Middle frontal gyrus (tissue), 1 donor: ENCODE measurements around the gene LTBP1.

Experiments used
- DNase-seq: peaks from one replicate; pipeline ENCODE4 v3.0.0-alpha.2; 2015; ENCODE audit warnings: low spot score; ENCODE audit errors: extremely low spot score

Gene LTBP1

GRCh38 chr2:33072614-33073013 lies 125.9 kb downstream of the LTBP1 start:
- no peak for DNase-seq

GRCh38 chr2:33073018-33073417 lies 126.3 kb downstream of the LTBP1 start:
- no peak for DNase-seq

DNA sequence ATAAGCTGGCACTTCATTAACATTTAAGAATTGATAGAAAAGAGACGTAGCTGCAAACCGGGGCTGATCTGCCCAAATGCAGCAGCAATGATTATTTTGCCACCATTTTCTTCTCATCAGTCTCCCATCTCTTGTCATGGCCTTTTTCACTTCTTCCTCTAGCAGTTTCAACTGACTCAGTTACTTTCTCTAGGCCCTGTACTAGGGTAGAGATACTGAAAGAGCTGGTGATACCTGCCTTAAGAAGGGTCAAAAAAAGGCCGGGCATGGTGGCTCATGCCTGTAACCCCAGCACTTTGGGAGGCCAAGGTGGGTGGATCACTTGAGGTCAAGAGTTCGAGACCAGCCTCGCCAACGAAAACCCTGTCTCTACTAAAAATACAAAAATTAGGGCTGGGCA lies 127.4 kb downstream of the LTBP1 start:
- no peak for DNase-seq

DNA sequence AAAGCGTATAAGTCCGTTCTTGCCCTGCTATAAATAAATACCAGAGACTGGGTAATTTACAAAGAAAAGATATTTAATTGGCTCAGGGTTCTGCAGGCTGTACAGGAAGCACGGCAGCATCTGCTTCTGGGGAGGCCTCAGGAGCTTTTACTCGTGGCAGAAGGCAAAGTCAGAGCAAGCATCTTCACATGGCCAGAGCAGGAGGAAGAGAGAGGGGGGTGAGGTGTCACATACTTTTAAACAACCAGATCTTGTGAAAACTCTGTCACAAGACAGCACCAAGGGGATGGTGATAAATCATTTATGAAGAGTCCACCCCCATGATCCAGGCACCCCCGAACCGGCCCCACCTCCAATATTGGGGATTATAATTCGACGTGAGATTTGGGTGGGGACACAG lies 130.6 kb downstream of the LTBP1 start:
- no peak for DNase-seq

DNA sequence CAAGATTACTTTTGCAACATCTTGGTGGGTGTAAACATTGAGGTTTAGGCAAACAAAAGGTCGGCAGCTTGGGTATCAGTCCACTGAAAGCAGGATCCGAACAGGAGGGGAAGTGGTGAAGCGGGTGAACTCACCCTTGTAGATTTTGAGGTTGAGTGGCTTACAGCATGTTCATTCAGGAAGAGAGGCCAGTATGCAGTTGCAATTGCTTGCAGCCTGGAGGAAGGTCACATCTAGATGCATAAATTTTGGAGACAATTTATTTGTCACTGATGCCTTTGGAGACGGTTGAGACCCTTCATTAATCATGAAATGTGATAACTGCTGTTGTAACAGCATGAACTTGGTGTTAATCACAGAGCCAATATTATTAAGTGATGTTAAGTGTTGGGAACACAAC lies 131.1 kb downstream of the LTBP1 start:
- no peak for DNase-seq

DNA sequence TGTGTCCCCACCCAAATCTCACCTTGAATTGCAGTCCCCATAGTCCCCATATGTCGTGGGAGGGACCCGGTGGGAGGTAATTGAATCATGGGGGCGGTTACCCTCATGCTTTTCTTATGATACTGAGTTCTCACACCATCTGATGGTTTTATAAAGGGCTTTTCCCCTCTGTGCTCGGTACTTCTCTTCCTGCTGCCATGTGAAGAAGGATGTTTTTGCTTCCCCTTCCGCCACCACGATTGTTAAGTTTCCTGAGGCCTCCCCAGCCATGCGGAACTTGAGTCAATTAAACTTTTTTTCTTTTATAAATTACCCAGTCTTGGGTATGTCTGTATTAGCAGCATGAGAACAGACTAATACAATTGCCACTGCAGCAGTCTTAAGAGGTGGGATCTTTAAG lies 134.9 kb downstream of the LTBP1 start:
- DNase-seq = no peak

GRCh38 chr2:33083699-33084387 lies 137.1 kb downstream of the LTBP1 start:
- DNase-seq = no peak

- DNase-seq = no peak
These were observed 137.7 kb downstream of the LTBP1 start for GRCh38 chr2:33084433-33084832.

DNA sequence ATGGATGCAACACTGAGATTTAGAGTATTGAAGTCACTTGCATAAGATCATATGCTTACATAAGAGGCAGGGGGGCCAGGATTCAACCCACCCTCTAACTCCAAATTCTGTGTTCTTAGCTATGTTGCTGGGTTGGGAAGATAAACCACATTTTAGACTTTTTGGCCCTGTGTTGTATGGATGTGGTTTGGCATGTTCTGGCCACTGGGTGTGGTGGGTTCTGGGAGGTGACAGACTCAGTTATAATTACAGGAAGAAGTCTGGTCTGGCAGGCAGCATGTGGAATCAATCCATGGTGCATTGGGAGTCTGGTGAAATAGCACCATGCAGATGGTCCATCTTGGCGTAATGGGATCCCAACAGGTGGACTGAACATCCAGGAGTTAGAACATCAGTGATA lies 138.9 kb downstream of the LTBP1 start:
- no peak for DNase-seq

DNA sequence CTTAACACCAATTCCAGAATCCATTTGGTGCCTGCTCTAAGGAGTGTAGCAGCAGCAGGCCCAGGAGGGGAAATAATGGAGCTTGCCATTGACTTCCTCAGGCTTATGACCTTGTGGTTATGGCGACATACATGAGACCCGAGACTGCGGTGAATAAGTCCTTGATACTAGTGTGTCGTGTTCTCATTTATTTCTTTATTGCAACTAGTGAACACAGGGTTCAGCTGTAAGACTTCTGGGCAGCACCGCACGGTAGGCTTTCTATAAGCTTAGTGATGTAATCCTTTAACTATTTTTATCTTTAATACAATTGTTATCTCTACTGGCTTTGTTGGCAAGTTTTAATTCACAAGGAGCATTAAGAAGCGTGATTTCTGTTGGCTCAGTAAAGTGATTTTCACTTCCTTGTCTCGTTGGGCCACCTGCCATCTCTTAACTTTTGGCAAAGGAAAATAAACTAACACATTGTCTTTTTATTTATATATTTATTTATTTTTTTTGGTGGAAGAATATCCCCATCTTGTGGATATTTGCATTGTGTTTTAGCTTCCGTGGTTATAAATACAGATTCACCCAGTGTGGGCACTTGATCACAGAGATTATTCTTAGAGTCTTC lies 139.8 kb downstream of the LTBP1 start:
- DNase-seq = no peak

DNA sequence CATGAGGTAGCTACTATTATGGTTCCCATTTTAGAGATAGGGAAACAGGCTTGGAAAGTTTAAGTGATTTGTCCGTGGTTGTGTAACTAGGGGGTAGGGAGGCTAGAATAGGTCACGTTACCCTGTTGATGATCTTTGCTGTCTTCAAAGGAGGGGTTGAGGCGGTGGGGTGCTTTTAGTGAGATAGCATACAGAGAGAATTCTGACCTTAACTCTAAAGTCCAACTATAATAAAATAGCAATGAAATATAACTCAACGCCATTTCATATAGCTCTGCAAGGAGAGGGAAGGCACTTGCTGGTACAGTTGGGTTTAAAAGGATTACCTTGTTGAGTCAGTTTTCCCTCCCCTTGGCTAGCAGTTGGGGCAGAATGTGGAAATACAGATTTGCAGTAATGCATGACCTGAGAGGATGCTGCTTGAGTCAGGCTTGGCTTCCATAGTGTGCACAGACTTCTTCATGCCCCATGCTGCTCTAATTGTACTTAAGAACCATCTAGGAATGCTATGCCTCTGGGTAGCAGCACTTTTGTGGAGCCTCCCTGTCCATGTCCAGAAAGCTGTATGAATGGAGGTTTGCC lies 143.9 kb downstream of the LTBP1 start:
- DNase-seq = no peak

GRCh38 chr2:33091541-33092123 lies 144.9 kb downstream of the LTBP1 start:
- DNase-seq = no peak

DNA sequence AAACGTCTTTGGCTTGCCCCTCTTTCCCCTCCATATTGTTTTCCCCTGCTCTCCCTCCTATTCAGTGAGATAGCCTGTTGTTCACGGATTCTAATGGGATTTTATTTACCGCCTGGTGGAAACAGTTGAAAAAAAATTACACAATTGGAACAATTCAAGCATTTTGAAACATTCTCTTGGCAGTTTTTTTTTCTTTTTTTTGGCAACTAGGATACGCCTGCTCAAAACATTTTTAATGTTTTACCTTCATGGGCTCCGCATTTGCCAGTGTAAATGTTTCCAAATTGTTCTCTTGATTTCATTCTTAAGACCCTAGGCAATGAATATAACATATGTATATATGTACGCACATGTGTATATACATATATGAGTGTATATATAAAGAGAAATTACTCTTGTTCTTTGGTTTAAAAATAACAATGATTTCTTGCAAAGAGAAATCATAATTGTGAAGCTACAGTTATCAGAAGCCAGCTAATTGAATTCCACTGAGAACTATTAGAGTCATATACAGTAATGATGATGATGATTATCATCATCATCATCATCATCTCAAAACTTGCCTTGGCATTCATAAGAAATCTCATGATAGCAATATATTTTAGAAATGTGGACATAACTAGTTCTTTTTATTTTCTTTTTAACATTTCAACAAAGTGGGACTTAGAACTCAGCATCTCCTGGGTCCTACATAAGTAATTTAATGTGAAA lies 146.7 kb downstream of the LTBP1 start:
- no peak for DNase-seq

DNA sequence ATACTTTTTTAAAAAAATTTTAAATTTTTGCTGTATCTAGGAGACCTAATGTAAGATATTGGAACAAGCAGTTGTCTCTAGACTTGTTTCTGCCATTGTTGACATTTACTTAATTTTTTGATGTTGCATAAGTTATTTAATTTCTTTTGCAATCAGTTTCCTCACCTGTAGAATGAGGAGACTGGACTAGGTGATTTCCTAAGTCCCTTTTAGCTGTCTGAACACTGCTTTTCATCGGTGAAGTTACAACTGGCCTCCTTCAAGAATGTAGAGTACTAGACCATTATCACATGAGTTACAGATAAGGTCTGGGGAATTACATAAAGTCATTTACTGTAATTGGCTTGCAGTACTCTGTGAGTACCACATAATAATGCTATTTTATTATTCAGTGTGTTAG lies 147.6 kb downstream of the LTBP1 start:
- no peak for DNase-seq

DNA sequence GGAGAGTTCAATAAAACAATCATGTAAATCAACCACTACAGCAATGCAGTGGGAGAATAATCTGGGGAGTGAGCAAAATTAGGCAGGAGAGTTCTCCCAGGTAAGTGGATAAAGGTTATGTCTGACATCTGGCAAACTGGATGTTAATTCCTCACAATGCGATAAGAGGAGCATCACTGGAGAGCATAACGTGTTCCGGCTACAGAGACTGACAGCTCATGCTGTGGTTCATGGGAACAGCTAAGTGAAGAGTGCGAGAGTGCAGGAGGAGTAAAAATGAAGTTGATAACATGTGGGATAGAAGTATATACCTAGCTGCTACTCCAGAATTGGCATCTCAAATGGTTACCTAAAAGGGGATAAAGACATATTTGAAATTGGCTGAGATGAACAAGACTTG lies 153.2 kb downstream of the LTBP1 start:
- no peak for DNase-seq

DNA sequence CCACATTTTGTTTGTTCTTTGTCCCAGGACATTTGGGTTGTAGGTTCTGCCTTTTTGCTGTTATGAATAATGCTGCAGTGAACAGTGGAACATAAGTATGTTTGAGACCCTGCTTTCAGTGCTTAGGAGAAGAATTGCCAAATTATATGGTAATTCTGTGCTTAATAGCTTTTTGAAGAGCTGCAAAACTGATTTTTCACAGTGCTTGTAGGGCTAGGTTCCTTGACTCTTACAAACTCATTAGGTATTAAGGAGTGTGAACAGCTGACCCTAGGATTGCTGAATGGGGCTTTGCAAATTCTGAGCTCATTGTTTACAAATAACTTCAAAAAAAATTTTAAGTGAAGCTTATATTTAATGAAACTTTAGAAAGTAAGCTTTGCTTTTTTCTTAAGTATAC lies 154.2 kb downstream of the LTBP1 start:
- DNase-seq = no peak

DNA sequence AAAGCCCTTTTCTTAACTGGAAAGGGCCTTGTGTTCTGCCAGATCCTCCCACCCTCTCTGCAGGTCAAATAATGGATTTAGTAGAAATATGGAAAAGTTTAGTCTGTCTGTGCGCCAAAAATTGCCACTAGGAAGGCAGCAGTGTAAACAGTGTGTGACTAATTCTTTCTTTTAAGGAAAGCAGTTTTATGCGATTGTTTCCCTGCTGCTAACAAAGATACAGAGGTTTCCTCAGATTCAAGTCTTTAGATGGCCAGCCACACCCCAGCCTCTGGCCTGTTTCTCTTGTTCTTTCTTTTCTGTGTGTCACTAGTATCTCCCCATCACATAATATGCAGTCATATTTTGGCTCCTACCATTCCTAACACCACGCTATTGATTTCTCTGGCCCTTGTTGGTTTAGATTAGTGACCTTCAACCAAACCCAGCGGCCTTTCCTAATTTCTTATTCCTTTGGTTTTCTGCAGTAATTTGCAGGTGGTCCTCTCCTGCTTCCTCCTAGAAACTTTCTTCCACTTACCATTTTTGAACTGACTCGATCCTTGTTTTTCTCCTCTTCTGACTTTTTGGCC lies 157.4 kb downstream of the LTBP1 start:
- DNase-seq = no peak

DNA sequence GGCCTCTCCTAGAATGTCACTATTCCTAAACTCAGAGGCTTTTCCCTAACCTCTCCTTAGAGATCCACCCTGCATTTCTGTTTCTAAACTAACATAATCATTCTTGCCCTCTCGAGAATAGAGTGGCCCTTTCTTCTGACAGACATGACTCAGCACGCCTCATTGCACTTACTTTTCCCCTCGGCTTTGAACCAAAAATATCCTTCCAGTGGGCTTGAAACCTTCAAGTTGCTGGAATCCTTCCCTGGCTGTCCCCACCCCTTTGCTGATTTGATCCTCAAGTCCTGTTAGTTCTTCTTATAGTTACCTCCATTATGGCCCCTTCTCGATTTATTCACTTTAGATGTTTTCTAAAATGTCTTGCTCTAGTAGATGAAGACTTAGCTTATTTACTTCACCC lies 158.0 kb downstream of the LTBP1 start:
- no peak for DNase-seq

DNA sequence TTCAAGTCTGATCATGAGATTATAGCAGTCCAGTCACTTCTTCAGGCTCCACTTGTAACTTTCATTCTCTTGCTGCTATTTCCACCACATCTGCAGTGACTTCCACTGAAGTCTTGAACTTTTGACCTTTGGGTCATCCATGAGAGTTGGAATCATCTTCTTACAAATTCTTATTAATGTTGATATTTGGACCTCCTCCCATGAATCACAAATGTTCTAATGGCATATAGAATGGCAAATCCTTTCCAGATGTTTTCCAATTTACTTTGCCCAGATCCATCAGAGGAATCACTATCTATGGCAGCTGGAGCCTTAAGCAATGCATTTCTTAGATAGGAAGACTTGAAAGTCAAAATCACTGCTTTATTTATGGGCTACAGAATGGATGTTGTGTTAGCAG lies 159.4 kb downstream of the LTBP1 start:
- DNase-seq = no peak

DNA sequence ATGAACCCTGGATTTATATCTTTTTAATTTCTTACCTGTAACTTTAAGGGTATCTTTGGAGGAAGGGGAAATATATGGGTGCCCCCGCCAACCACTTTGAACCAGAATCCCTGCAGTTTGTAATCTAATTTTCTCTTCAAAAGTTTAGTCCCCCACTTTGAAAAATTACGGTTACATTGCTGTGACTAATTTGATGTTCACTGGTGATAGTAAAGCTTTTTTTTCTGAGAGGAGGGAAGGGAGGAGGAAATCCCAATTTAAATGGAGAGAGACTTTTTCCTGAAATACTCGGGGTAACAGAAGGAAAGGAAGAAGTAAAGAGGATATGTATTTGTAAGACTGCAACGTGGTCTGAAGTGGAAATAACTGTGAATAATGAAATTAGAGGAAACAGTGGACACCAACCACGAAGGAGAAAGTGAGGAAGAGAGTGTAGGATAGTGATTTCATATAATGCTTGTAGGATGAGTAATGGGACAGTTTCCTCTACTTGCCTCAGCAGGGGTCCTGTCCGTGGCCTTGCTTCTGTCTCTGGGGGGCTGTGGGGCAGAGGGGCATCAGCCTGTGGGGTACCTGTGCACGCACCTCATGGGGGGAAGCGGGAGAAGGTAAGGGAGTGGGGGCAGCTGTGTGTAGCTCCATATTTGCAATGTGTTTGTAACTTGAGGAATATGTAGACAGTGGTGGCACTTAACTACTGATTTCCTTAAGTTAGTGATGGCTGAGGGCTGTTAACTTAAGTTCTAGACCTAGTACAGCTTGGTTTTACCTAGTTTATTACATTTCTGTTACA lies 161.1 kb downstream of the LTBP1 start:
- DNase-seq = no peak
